Measurements from ENCODE around the gene CYP4F11.
"Not testable (repeated sequence)": the region's sequence is repeated elsewhere in the genome, so short reads cannot be mapped to it uniquely, and the experiment has no call there.

The CYP4F11 gene

DNA sequence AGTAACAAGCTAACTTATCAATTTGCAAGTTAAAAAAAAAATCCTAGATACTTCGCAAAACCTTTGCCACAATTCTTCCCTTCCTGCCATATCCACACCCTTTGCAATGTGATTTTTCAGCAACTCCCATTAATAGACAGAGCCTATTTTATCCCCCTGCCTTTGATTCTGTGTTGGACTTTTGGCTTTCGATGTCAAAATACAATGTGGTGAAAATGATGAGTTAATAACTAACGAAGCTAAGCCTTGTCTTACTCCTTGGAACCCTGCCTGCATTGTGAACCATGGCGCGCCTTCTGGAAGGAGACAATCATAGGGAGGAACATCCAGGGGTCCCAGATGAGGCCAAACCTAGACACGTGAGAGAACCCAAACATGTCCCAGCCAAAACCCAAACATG, 42.9 kb downstream of the CYP4F11 start:
- Histone ChIP-seq H3K27me3 (replicated peaks; ENCODE audit: insufficient read depth, low read length) (peaks cover 66% of the 10 kb centered on the region), H3K4me2 (ENCODE audit: low read depth, low read length) (no peak overlapping the region), H3K9me2 (replicated peaks; ENCODE audit: insufficient read depth, low read length) (no peaks in the 10 kb centered on the region), H3K9me3 (replicated peaks; ENCODE audit: insufficient read depth, low read length) (no peaks in the 10 kb centered on the region), H3K79me2 (ENCODE audit: low read length) (no peaks in the 10 kb centered on the region), H3F3A (ENCODE audit: insufficient read depth, low read length) (no peaks in the 10 kb centered on the region), H3K36me3 (replicated peaks; ENCODE audit: insufficient read depth, low read length) (no peaks in the 10 kb centered on the region), H2AFZ (ENCODE audit: low read length) (no peak overlapping the region), H4K20me1 (ENCODE audit: insufficient read depth, low read length) (no peaks in the 10 kb centered on the region), H3K27ac (ENCODE audit: low read length) (no peak overlapping the region), H3K9ac (ENCODE audit: low read length) (no peak overlapping the region), H3K4me3 (ENCODE audit: low read length) (no peak overlapping the region), H3K4me1 (ENCODE audit: low read length) (no peaks in the 10 kb centered on the region)
- no peak for DNase-seq
- TF ChIP-seq, protein P1, sequence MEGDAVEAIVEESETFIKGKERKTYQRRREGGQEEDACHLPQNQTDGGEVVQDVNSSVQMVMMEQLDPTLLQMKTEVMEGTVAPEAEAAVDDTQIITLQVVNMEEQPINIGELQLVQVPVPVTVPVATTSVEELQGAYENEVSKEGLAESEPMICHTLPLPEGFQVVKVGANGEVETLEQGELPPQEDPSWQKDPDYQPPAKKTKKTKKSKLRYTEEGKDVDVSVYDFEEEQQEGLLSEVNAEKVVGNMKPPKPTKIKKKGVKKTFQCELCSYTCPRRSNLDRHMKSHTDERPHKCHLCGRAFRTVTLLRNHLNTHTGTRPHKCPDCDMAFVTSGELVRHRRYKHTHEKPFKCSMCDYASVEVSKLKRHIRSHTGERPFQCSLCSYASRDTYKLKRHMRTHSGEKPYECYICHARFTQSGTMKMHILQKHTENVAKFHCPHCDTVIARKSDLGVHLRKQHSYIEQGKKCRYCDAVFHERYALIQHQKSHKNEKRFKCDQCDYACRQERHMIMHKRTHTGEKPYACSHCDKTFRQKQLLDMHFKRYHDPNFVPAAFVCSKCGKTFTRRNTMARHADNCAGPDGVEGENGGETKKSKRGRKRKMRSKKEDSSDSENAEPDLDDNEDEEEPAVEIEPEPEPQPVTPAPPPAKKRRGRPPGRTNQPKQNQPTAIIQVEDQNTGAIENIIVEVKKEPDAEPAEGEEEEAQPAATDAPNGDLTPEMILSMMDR (IDR thresholded peaks at IDR 0.05; ENCODE audit: low read length): no peak
- TF ChIP-seq EZH2 (optimal IDR thresholded peaks at IDR 0.05; ENCODE audit: low read depth, low read length): no peak

DNA sequence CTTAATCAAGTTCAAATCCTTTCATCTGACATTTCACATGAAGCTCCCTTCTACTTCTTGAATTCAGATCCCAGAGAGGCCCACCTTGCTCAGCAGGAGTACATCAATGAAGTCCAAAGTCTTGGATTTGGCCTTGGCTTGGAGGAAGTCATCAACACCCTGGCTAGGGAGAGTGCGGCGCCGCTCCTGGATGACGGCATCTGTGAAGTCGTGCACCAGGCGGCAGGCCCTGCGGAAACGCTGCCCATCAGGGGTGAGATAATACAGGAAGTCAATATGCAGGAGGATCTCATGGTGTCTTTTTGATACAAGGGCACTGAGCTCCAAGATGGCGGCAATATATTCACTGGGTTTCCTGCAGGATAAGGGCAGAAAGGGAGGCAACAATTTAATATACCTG, 45.0 kb downstream of the CYP4F11 start:
- peaks cover 75% of the 10 kb centered on the region for H3K27me3 ChIP-seq (replicated peaks; ENCODE audit: insufficient read depth, low read length)
- H3K4me1 ChIP-seq (ENCODE audit: low read length); H2AFZ ChIP-seq (ENCODE audit: low read length); H3K79me2 ChIP-seq (ENCODE audit: low read length); H3K9ac ChIP-seq (ENCODE audit: low read length); H3K4me3 ChIP-seq (ENCODE audit: low read length); H4K20me1 ChIP-seq (ENCODE audit: insufficient read depth, low read length); H3F3A ChIP-seq (ENCODE audit: insufficient read depth, low read length); H3K9me3 ChIP-seq (replicated peaks; ENCODE audit: insufficient read depth, low read length); H3K27ac ChIP-seq (ENCODE audit: low read length); DNase-seq; H3K36me3 ChIP-seq (replicated peaks; ENCODE audit: insufficient read depth, low read length); H3K4me2 ChIP-seq (ENCODE audit: low read depth, low read length); H3K9me2 ChIP-seq (replicated peaks; ENCODE audit: insufficient read depth, low read length): not testable (repeated sequence)

- no peak overlapping the region for H3K4me2 ChIP-seq (ENCODE audit: low read depth, low read length)
- no peak for DNase-seq
- no peaks in the 10 kb centered on the region for H3F3A ChIP-seq (ENCODE audit: insufficient read depth, low read length)
- TF ChIP-seq EZH2 (optimal IDR thresholded peaks at IDR 0.05; ENCODE audit: low read depth, low read length) (no peak), EZH2phosphoT487 (IDR thresholded peaks at IDR 0.05; ENCODE audit: low read length) (no peak)
- TF ChIP-seq, protein P1 (IDR thresholded peaks at IDR 0.05; ENCODE audit: low read length): no peak
- H3K27ac ChIP-seq (ENCODE audit: low read length): no peak overlapping the region
- H3K9me3 ChIP-seq (replicated peaks; ENCODE audit: insufficient read depth, low read length): no peaks in the 10 kb centered on the region
- H3K4me3 ChIP-seq (ENCODE audit: low read length): no peak overlapping the region
- peaks cover 86% of the 10 kb centered on the region for H3K27me3 ChIP-seq (replicated peaks; ENCODE audit: insufficient read depth, low read length)
- no peaks in the 10 kb centered on the region for H3K4me1 ChIP-seq (ENCODE audit: low read length)
- no peaks in the 10 kb centered on the region for H3K36me3 ChIP-seq (replicated peaks; ENCODE audit: insufficient read depth, low read length)
- H3K9ac ChIP-seq (ENCODE audit: low read length): no peak overlapping the region
- H3K9me2 ChIP-seq (replicated peaks; ENCODE audit: insufficient read depth, low read length): no peaks in the 10 kb centered on the region
- no peaks in the 10 kb centered on the region for H3K79me2 ChIP-seq (ENCODE audit: low read length)
- no peak overlapping the region for H2AFZ ChIP-seq (ENCODE audit: low read length)
- H4K20me1 ChIP-seq (ENCODE audit: insufficient read depth, low read length): no peaks in the 10 kb centered on the region
Measured at GRCh38 chr19:15885919-15886318, 48.4 kb downstream of the CYP4F11 start.

GRCh38 chr19:15885167-15885566, 49.2 kb downstream of the CYP4F11 start:
- Histone ChIP-seq H3K27me3 (replicated peaks; ENCODE audit: insufficient read depth, low read length) (peaks cover 88% of the 10 kb centered on the region), H3K9me3 (replicated peaks; ENCODE audit: insufficient read depth, low read length) (no peaks in the 10 kb centered on the region), H3K9me2 (replicated peaks; ENCODE audit: insufficient read depth, low read length) (no peaks in the 10 kb centered on the region), H3K27ac (ENCODE audit: low read length) (no peak overlapping the region), H3F3A (ENCODE audit: insufficient read depth, low read length) (no peaks in the 10 kb centered on the region), H3K79me2 (ENCODE audit: low read length) (no peaks in the 10 kb centered on the region), H3K36me3 (replicated peaks; ENCODE audit: insufficient read depth, low read length) (no peaks in the 10 kb centered on the region), H4K20me1 (ENCODE audit: insufficient read depth, low read length) (no peaks in the 10 kb centered on the region), H3K9ac (ENCODE audit: low read length) (no peak overlapping the region), H2AFZ (ENCODE audit: low read length) (no peak overlapping the region), H3K4me3 (ENCODE audit: low read length) (no peak overlapping the region), H3K4me2 (ENCODE audit: low read depth, low read length) (no peak overlapping the region), H3K4me1 (ENCODE audit: low read length) (no peaks in the 10 kb centered on the region)
- DNase-seq: no peak
- TF ChIP-seq, protein P1 (IDR thresholded peaks at IDR 0.05; ENCODE audit: low read length): no peak

GRCh38 chr19:15883329-15883728, 51.0 kb downstream of the CYP4F11 start:
- not testable (repeated sequence) for H3K9me2 ChIP-seq (replicated peaks; ENCODE audit: insufficient read depth, low read length); H3F3A ChIP-seq (ENCODE audit: insufficient read depth, low read length); H3K27ac ChIP-seq (ENCODE audit: low read length); H3K79me2 ChIP-seq (ENCODE audit: low read length); H3K36me3 ChIP-seq (replicated peaks; ENCODE audit: insufficient read depth, low read length); H4K20me1 ChIP-seq (ENCODE audit: insufficient read depth, low read length); H3K4me3 ChIP-seq (ENCODE audit: low read length); H3K4me1 ChIP-seq (ENCODE audit: low read length); H3K4me2 ChIP-seq (ENCODE audit: low read depth, low read length); H3K9me3 ChIP-seq (replicated peaks; ENCODE audit: insufficient read depth, low read length); H2AFZ ChIP-seq (ENCODE audit: low read length); H3K9ac ChIP-seq (ENCODE audit: low read length); DNase-seq
- peaks cover 94% of the 10 kb centered on the region for H3K27me3 ChIP-seq (replicated peaks; ENCODE audit: insufficient read depth, low read length)
